Naive thymus-derived CD4-positive, alpha-beta T cell (primary cell): ENCODE data around the gene FPR3. TPM values are rescaled to one million over a fixed set of nuclear protein-coding genes. Genes with fewer than 3 reads are reported as not detected.

Source experiments
- ATAC-seq: fragments of 150-1000 bp; cut with Tn5 transposase; 2 replicates; pipeline ENCODE4 v1.10.0; 2021; ENCODE audit warnings: mild to moderate bottlenecking, moderate library complexity
- CTCF ChIA-PET: fragments of 350-600 bp; sonication (Branson Sonifier 250); formaldehyde crosslinking; loops from one replicate; lab custom pipeline; 2021; ENCODE audit warnings: antibody characterized with exemption; lab: Charles Lee
- POLR2A ChIA-PET: fragments of 350-600 bp; sonication (Branson Sonifier 250); formaldehyde crosslinking; loops from one replicate; lab custom pipeline; 2021; ENCODE audit warnings: antibody characterized with exemption, inconsistent platforms; lab: Charles Lee
- DNase-seq, 9 donors: peaks; one replicate each; pipeline versions ENCODE4 v3.0.0 to v3.0.0-alpha.2; 2020 to 2022; ENCODE audit warnings: mixed read lengths in 1 of 9
- H3K27ac ChIP-seq: one replicate; pipeline ENCODE4 v1.7.0; 2013; ENCODE audit warnings: mild to moderate bottlenecking, low read depth, low read length, moderate library complexity
- H3K27me3 ChIP-seq, 2 donors: one replicate each; pipeline ENCODE4 v1.7.0; 2013; ENCODE audit warnings: low read length in 2 of 2, mild to moderate bottlenecking in 2 of 2, moderate library complexity in 2 of 2; ENCODE audit not compliant: control insufficient read depth in 2 of 2, insufficient read depth in 2 of 2
- H3K36me3 ChIP-seq, 3 experiments: 1 replicate in 2 of 3; 2 replicates in 1 of 3; pipeline ENCODE4 v1.7.0; 2013; ENCODE audit warnings: low read length in 3 of 3, mild to moderate bottlenecking in 3 of 3, moderate library complexity in 1 of 3; ENCODE audit not compliant: insufficient read depth in 3 of 3, control insufficient read depth in 2 of 3
- H3K4me1 ChIP-seq, 2 donors: one replicate each; pipeline ENCODE4 v1.7.0; 2013; ENCODE audit warnings: low read length in 2 of 2, mild to moderate bottlenecking in 2 of 2, moderate library complexity in 1 of 2; ENCODE audit not compliant: control insufficient read depth in 2 of 2, insufficient read depth in 2 of 2
- H3K4me3 ChIP-seq: 2 replicates; pipeline ENCODE4 v1.7.0; 2013; ENCODE audit warnings: mild to moderate bottlenecking, low read length
- H3K9me3 ChIP-seq, 3 experiments: 1 replicate in 2 of 3; 2 replicates in 1 of 3; pipeline ENCODE4 v1.7.0; 2013; ENCODE audit warnings: low read length in 3 of 3; ENCODE audit not compliant: control insufficient read depth in 2 of 3
- H3K27ac Mint-ChIP-seq, 9 donors: one replicate each; pipeline ENCODE4 v1.8.0; 2020 to 2022; ENCODE audit warnings: mixed read lengths in 9 of 9, mild to moderate bottlenecking in 8 of 9, moderate library complexity in 5 of 9, inconsistent platforms in 2 of 9
- H3K27me3 Mint-ChIP-seq, 5 donors: one replicate each; pipeline ENCODE4 v1.8.0; 2021 to 2022; ENCODE audit warnings: mixed read lengths in 5 of 5, mild to moderate bottlenecking in 1 of 5
- H3K36me3 Mint-ChIP-seq, 5 donors: one replicate each; pipeline ENCODE4 v1.8.0; 2020 to 2022; ENCODE audit warnings: mixed read lengths in 5 of 5, mild to moderate bottlenecking in 3 of 5, inconsistent platforms in 1 of 5
- H3K4me1 Mint-ChIP-seq, 7 donors: one replicate each; pipeline ENCODE4 v1.8.0; 2020 to 2022; ENCODE audit warnings: mixed read lengths in 7 of 7, mild to moderate bottlenecking in 3 of 7, inconsistent platforms in 1 of 7
- H3K4me3 Mint-ChIP-seq, 10 donors: one replicate each; pipeline ENCODE4 v1.8.0; 2020 to 2022; ENCODE audit warnings: mild to moderate bottlenecking in 10 of 10, mixed read lengths in 10 of 10, moderate library complexity in 6 of 10, inconsistent platforms in 2 of 10
- H3K9me3 Mint-ChIP-seq, 11 donors: one replicate each; pipeline ENCODE4 v1.8.0; 2020 to 2022; ENCODE audit warnings: mixed read lengths in 11 of 11, mild to moderate bottlenecking in 4 of 11, inconsistent platforms in 1 of 11, moderate library complexity in 1 of 11
- intact Hi-C, 2 donors: fragments of 100-400 bp; cut with micrococcal nuclease; formaldehyde crosslinking; loops; one replicate each; pipeline ENCODE4 v1.15.1; 2023
- polyA plus RNA-seq, 2 donors: library from polyadenylated mRNA; unstranded; fragments of 300-500 nt; fragmentation: Illumina TruSeq; gene quantifications; one replicate each; pipeline ENCODE4 v1.2.3, GENCODE V29; 2021
- total RNA-seq, 6 experiments: library from RNA in 5 of 6; stranded (reverse) in 5 of 6; gene quantifications; 1 replicate in 5 of 6; 2 replicates in 1 of 6; pipeline ENCODE4 v1.2.3 and lab custom pipeline; 2021 to 2026

The FPR3 gene
- total and polyA plus RNA-seq, 7 experiments from 2014 or later, result 0.13 to 5.1 (median 3.0) TPM; not detected in 3

GRCh38 chr19:51798062-51798461 lies 3.1 kb downstream of the FPR3 start:
- H3K4me3 ChIP-seq, result no peak overlapping the region
- CTCF ChIA-PET, result no interaction called here
- peaks cover 0 to 16% (median 4%) of the 10 kb centered on the region in 5 donors for H3K36me3 Mint-ChIP-seq
- no peaks in the 10 kb centered on the region for H3K36me3 ChIP-seq
- H3K9me3 Mint-ChIP-seq, result peaks cover 7 to 74% (median 14%) of the 10 kb centered on the region in 11 donors
- POLR2A ChIA-PET, result no interaction called here
- no peaks in the 10 kb centered on the region for H3K27me3 ChIP-seq
- DNase-seq (no peak), ATAC-seq (no peak)
- intact Hi-C loops, result no loop called here
- no peak overlapping the region for H3K27ac ChIP-seq
- peaks cover 0 to 43% (median 31%) of the 10 kb centered on the region in 5 donors for H3K27me3 Mint-ChIP-seq
- no peak overlapping the region for H3K4me3 Mint-ChIP-seq
- H3K4me1 Mint-ChIP-seq, result no peaks in the 10 kb centered on the region
- H3K4me1 ChIP-seq, result no peaks in the 10 kb centered on the region
- no peaks in the 10 kb centered on the region for H3K9me3 ChIP-seq
- H3K27ac Mint-ChIP-seq, result no peak overlapping the region

- no peak overlapping the region for H3K27ac Mint-ChIP-seq
- peaks cover 0 to 3% (median 0%) of the 10 kb centered on the region in 7 donors for H3K4me1 Mint-ChIP-seq
- Histone ChIP-seq H3K9me3 (no peaks in the 10 kb centered on the region), H3K4me1 (no peaks in the 10 kb centered on the region), H3K4me3 (no peak overlapping the region), H3K36me3 (no peaks in the 10 kb centered on the region), H3K27ac (no peak overlapping the region), H3K27me3 (no peaks in the 10 kb centered on the region)
- ATAC-seq (peak; percentile 78), DNase-seq (no peak)
- peaks cover 0 to 37% (median 30%) of the 10 kb centered on the region in 5 donors for H3K27me3 Mint-ChIP-seq
- H3K4me3 Mint-ChIP-seq, result no peak overlapping the region
- peaks cover 0 to 16% (median 4%) of the 10 kb centered on the region in 5 donors for H3K36me3 Mint-ChIP-seq
- ChIA-PET POLR2A (no interaction called here), CTCF (no interaction called here)
- intact Hi-C loops, result no loop called here
- H3K9me3 Mint-ChIP-seq, result peaks cover 9 to 70% (median 14%) of the 10 kb centered on the region in 11 donors
These were observed 4.2 kb downstream of the FPR3 start for GRCh38 chr19:51799034-51799773.

GRCh38 chr19:51799774-51800472 lies 5.0 kb downstream of the FPR3 start:
- DNase-seq (no peak), ATAC-seq (no peak)
- Histone ChIP-seq H3K36me3 (no peaks in the 10 kb centered on the region), H3K27me3 (no peaks in the 10 kb centered on the region), H3K4me1 (no peaks in the 10 kb centered on the region), H3K4me3 (no peak overlapping the region), H3K27ac (no peak overlapping the region), H3K9me3 (no peaks in the 10 kb centered on the region)
- ChIA-PET CTCF (no interaction called here), POLR2A (no interaction called here)
- peaks cover 9 to 68% (median 14%) of the 10 kb centered on the region in 11 donors for H3K9me3 Mint-ChIP-seq
- peaks cover 0 to 16% (median 4%) of the 10 kb centered on the region in 5 donors for H3K36me3 Mint-ChIP-seq
- H3K27ac Mint-ChIP-seq, result no peak overlapping the region
- peaks cover 0 to 41% (median 30%) of the 10 kb centered on the region in 5 donors for H3K27me3 Mint-ChIP-seq
- H3K4me1 Mint-ChIP-seq, result peaks cover 0 to 3% (median 0%) of the 10 kb centered on the region in 7 donors
- intact Hi-C loops, result no loop called here
- no peak overlapping the region for H3K4me3 Mint-ChIP-seq

GRCh38 chr19:51800473-51801244 lies 5.7 kb downstream of the FPR3 start:
- ChIA-PET POLR2A (no interaction called here), CTCF (no interaction called here)
- no peaks in the 10 kb centered on the region for H3K36me3 ChIP-seq
- DNase-seq, result no peak
- Mint-ChIP-seq H3K27me3 (peaks cover 0 to 41% (median 29%) of the 10 kb centered on the region in 5 donors), H3K36me3 (peaks cover 0 to 16% (median 4%) of the 10 kb centered on the region in 5 donors), H3K27ac (no peak overlapping the region), H3K4me1 (peaks cover 0 to 3% (median 0%) of the 10 kb centered on the region in 7 donors), H3K9me3 (peaks cover 9 to 68% (median 15%) of the 10 kb centered on the region in 11 donors), H3K4me3 (no peak overlapping the region)
- no peak overlapping the region for H3K4me3 ChIP-seq
- no peak overlapping the region for H3K27ac ChIP-seq
- intact Hi-C loops, result no loop called here
- no peaks in the 10 kb centered on the region for H3K27me3 ChIP-seq
- ATAC-seq, result no peak
- no peaks in the 10 kb centered on the region for H3K9me3 ChIP-seq
- H3K4me1 ChIP-seq, result no peaks in the 10 kb centered on the region

GRCh38 chr19:51802775-51803174 lies 7.8 kb downstream of the FPR3 start:
- DNase-seq (no peak), ATAC-seq (no peak)
- intact Hi-C loops, result no loop called here
- Mint-ChIP-seq H3K9me3 (peaks cover 6 to 67% (median 22%) of the 10 kb centered on the region in 11 donors), H3K4me1 (peaks cover 0 to 7% (median 0%) of the 10 kb centered on the region in 7 donors), H3K36me3 (peaks cover 0 to 8% (median 4%) of the 10 kb centered on the region in 5 donors), H3K27ac (no peak overlapping the region), H3K4me3 (no peak overlapping the region), H3K27me3 (peaks cover 0 to 30% (median 15%) of the 10 kb centered on the region in 5 donors)
- H3K36me3 ChIP-seq, result no peaks in the 10 kb centered on the region
- no peaks in the 10 kb centered on the region for H3K27me3 ChIP-seq
- no peaks in the 10 kb centered on the region for H3K4me1 ChIP-seq
- H3K4me3 ChIP-seq, result no peak overlapping the region
- ChIA-PET POLR2A (no interaction called here), CTCF (no interaction called here)
- no peak overlapping the region for H3K27ac ChIP-seq
- no peaks in the 10 kb centered on the region for H3K9me3 ChIP-seq

GRCh38 chr19:51803519-51803918 lies 8.6 kb downstream of the FPR3 start:
- Mint-ChIP-seq H3K36me3 (peaks cover 0 to 5% (median 0%) of the 10 kb centered on the region in 5 donors), H3K27ac (no peak overlapping the region), H3K4me1 (peaks cover 0 to 7% (median 0%) of the 10 kb centered on the region in 7 donors), H3K9me3 (peaks cover under 1 to 64% (median 22%) of the 10 kb centered on the region in 11 donors), H3K27me3 (peaks cover 0 to 26% (median 9%) of the 10 kb centered on the region in 5 donors), H3K4me3 (peak overlapping the region in 1 of 10 donors; percentile 13)
- no peaks in the 10 kb centered on the region for H3K27me3 ChIP-seq
- ChIA-PET CTCF (no interaction called here), POLR2A (no interaction called here)
- ATAC-seq (no peak), DNase-seq (no peak)
- H3K4me3 ChIP-seq, result no peak overlapping the region
- no peaks in the 10 kb centered on the region for H3K9me3 ChIP-seq
- intact Hi-C loops, result no loop called here
- H3K27ac ChIP-seq, result no peak overlapping the region
- no peaks in the 10 kb centered on the region for H3K36me3 ChIP-seq
- H3K4me1 ChIP-seq, result no peaks in the 10 kb centered on the region
